HEK293T (cell line): ENCODE measurements around the gene TRIM17.

Experiments
- CTCF ChIA-PET: fragments of 350-600 bp; formaldehyde crosslinking; extraction: SDS; loops from one replicate; lab custom pipeline; 2021; ENCODE audit warnings: antibody characterized with exemption, inconsistent platforms; lab: Yijun Ruan, JAX
- POLR2A ChIA-PET: fragments of 350-600 bp; formaldehyde crosslinking; extraction: SDS; loops from one replicate; lab custom pipeline; 2020; ENCODE audit warnings: antibody characterized with exemption, inconsistent platforms; lab: Yijun Ruan, JAX
- DNase-seq: peaks from one replicate; pipeline ENCODE4 v3.0.0; 2012; ENCODE audit warnings: mixed read lengths; ENCODE audit errors: extremely low spot score
- ARNT ChIP-seq: fragments of 450-650 bp; IDR thresholded peaks from 2 replicates; pipeline ENCODE4 v1.6.1; 2017; ENCODE audit warnings: mild to moderate bottlenecking
- BHLHE40 ChIP-seq: fragments of 450-650 bp; IDR thresholded peaks from 2 replicates; pipeline ENCODE4 v1.6.1; 2016; ENCODE audit warnings: mild to moderate bottlenecking, moderate library complexity, borderline replicate concordance
- CTBP1 ChIP-seq: fragments of 450-650 bp; IDR thresholded peaks from 2 replicates; pipeline ENCODE4 v1.6.1; 2016; ENCODE audit warnings: borderline replicate concordance
- ELF4 ChIP-seq: fragments of 450-650 bp; IDR thresholded peaks from 2 replicates; pipeline ENCODE4 v1.6.1; 2017; ENCODE audit warnings: antibody characterized with exemption
- FOXA1 ChIP-seq: fragments of 450-650 bp; IDR thresholded peaks from 2 replicates; pipeline ENCODE4 v1.6.1; 2016; ENCODE audit warnings: mild to moderate bottlenecking
- FOXK2 ChIP-seq: fragments of 450-650 bp; IDR thresholded peaks from 2 replicates; pipeline ENCODE4 v1.6.1; 2016; ENCODE audit warnings: mild to moderate bottlenecking
- FOXM1 ChIP-seq: fragments of 450-650 bp; IDR thresholded peaks from 2 replicates; pipeline ENCODE4 v1.6.1; 2017; ENCODE audit warnings: mild to moderate bottlenecking, borderline replicate concordance
- HDGF ChIP-seq: fragments of 450-650 bp; IDR thresholded peaks from 2 replicates; pipeline ENCODE4 v1.6.1; 2017; ENCODE audit warnings: antibody characterized with exemption, borderline replicate concordance
- L3MBTL2 ChIP-seq: fragments of 450-650 bp; conservative IDR thresholded peaks from 2 replicates; pipeline ENCODE4 v1.6.1; 2016; ENCODE audit warnings: mild to moderate bottlenecking
- LEF1 ChIP-seq: fragments of 450-650 bp; IDR thresholded peaks from 2 replicates; pipeline ENCODE4 v1.6.1; 2017; ENCODE audit warnings: mild to moderate bottlenecking, borderline replicate concordance
- NFRKB ChIP-seq: fragments of 450-650 bp; IDR thresholded peaks from 2 replicates; pipeline ENCODE4 v1.6.1; 2016; ENCODE audit warnings: mild to moderate bottlenecking, moderate library complexity
- SP1 ChIP-seq: fragments of 450-650 bp; IDR thresholded peaks from 2 replicates; pipeline ENCODE4 v1.6.1; 2017
- SUZ12 ChIP-seq: fragments of 450-650 bp; IDR thresholded peaks from 2 replicates; pipeline ENCODE4 v1.6.1; 2016; ENCODE audit warnings: mild to moderate bottlenecking
- TARDBP ChIP-seq: fragments of 450-650 bp; IDR thresholded peaks from 2 replicates; pipeline ENCODE4 v1.6.1; 2016
- ZNF384 ChIP-seq: fragments of 450-650 bp; IDR thresholded peaks from 2 replicates; pipeline ENCODE4 v1.6.1; 2016
- TF ChIP-seq, protein P1 (sequence below): fragments of 450-650 bp; IDR thresholded peaks from 2 replicates; pipeline ENCODE4 v1.6.1; 2016

Gene TRIM17

GRCh38 chr1:228429698-228430097, 13.0 kb upstream of the TRIM17 start:
- ChIA-PET CTCF (no interaction called here), POLR2A (no interaction called here)
- no peak for TF ChIP-seq SUZ12
- no peak for TF ChIP-seq L3MBTL2
- no peak for TF ChIP-seq ZNF384
- no peak for TF ChIP-seq HDGF
- TF ChIP-seq LEF1: no peak
- TF ChIP-seq, protein P1, sequence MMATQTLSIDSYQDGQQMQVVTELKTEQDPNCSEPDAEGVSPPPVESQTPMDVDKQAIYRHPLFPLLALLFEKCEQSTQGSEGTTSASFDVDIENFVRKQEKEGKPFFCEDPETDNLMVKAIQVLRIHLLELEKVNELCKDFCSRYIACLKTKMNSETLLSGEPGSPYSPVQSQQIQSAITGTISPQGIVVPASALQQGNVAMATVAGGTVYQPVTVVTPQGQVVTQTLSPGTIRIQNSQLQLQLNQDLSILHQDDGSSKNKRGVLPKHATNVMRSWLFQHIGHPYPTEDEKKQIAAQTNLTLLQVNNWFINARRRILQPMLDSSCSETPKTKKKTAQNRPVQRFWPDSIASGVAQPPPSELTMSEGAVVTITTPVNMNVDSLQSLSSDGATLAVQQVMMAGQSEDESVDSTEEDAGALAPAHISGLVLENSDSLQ: no peak
- no peak for TF ChIP-seq CTBP1
- no peak for TF ChIP-seq BHLHE40
- no peak for TF ChIP-seq TARDBP
- no peak for TF ChIP-seq SP1
- no peak for TF ChIP-seq FOXK2
- TF ChIP-seq ELF4: no peak
- no peak for TF ChIP-seq NFRKB
- TF ChIP-seq FOXM1: no peak
- TF ChIP-seq FOXA1: no peak
- TF ChIP-seq ARNT: no peak
- DNase-seq: no peak

DNA sequence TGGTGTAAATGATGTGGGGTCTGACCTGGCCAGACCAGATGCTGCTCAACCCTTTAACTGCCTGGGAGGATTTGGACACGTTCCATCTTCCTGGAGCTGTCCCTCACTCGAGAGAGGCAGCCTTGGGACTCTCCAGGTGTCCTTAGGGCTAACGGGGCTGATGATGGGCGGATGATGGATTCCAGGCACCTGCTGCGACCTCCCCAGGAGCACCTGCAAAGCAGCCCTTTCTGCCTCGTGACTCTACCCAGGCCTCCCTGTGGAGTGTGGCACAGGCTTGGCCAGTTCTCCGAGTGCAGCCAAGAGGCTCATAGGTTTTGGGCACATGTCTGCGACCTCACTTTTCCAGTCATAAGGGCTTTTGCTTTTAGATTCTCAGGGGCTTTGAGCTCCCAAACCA, 12.3 kb upstream of the TRIM17 start:
- ChIA-PET CTCF (no interaction called here), POLR2A (no interaction called here)
- no peak for TF ChIP-seq NFRKB
- TF ChIP-seq, protein P1: no peak
- TF ChIP-seq ZNF384: no peak
- TF ChIP-seq CTBP1: no peak
- TF ChIP-seq ELF4: no peak
- no peak for TF ChIP-seq SP1
- no peak for TF ChIP-seq FOXA1
- DNase-seq: no peak

GRCh38 chr1:228428412-228428811, 11.8 kb upstream of the TRIM17 start:
- POLR2A ChIA-PET: no interaction called here
- CTCF ChIA-PET: no interaction called here
- no peak for TF ChIP-seq NFRKB
- no peak for TF ChIP-seq ELF4
- no peak for DNase-seq

DNA sequence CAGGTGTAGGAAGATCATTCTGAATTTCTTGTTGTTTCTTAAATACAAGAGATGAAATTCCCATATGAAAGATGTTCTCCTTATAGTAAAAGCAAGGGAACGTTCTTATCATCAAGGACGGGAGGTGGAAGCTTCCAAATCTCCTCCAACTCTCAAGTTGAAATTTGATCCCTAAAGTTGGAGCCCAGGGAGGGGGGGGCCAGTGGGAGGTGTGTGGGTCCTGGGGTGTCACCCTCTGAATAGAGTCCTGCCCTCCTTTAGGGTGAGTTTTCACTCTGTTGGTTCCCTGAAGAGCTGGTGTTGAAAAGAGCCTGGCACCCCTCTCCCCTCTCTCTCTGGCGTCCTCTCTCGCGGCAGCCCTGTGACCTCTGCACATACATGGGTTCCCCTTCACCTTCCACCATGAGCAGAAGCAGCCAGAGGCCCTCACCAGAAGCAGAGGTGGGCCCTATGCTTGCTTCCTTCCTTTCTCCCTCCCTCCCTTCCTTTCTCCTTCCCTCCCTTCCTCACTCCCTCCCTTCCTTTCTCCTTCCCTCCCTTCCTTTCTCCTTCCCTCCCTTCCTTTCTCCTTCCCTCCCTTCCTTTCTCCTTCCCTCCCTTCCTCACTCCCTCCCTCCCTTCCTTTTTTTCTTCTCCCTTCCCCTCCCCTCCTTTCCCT, 10.0 kb upstream of the TRIM17 start:
- no peak for DNase-seq
- CTCF ChIA-PET: interaction anchor here (0.6 kb wide), 1 partner anchor 520 kb away, joined by 4 read pairs; no protein-coding TSS in a partner anchor
- TF ChIP-seq BHLHE40 (no peak), ARNT (no peak), LEF1 (no peak), FOXA1 (no peak), ZNF384 (no peak), SUZ12 (no peak), FOXM1 (no peak), SP1 (no peak), ELF4 (no peak), NFRKB (no peak), FOXK2 (no peak), TARDBP (no peak), HDGF (no peak), L3MBTL2 (no peak), CTBP1 (no peak)
- TF ChIP-seq, protein P1: no peak
- POLR2A ChIA-PET: no interaction called here

DNA sequence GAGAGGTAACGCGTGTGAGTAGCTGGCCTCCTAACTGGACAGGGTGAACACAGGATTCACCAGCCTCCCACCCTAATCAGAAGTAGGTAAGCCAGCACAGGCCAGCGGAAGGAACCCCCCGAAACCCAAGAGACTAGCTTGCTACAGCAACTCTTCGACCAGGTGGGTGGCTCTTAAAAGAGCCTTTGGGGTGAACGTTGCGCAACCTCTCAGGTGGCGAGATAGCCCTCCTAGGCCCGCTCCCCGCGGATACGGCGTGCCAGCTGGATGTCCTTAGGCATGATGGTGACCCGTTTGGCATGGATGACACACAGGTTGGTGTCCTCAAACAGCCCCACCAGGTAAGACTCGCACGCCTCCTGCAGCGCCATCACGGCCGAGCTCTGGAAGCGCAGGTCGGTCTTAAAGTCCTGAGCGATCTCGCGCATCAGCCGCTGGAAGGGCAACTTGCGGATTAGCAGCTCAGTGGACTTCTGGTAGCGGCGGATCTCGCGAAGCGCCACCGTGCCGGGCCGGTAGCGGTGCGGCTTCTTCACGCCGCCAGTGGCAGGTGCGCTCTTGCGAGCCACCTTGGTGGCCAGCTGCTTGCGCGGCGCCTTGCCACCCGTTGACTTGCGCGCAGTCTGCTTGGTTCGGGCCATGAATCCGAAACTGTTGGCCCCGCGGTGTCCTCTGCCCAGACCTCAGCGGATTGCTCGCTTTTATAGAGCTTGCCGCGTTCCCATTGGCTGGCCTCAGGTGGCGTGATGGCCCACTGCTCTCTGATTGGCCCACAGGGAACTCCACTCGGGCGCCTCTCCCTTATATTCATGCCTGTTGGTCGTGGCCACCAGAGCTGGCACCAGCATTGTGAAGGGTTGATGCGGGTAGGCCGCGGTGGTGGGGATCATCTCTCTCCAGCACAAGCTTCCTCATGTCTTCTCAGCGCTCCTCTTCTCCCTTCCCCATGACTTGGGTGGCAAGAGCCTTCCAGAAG, 8.3 kb upstream of the TRIM17 start:
- CTCF ChIA-PET: interaction anchor here (1.0 kb wide), 1 partner anchor 32 kb away, joined by 3 read pairs; no protein-coding TSS in a partner anchor
- POLR2A ChIA-PET: interaction anchor here (0.9 to 1.0 kb wide), 3 partner anchors 8 to 32 kb away, joined by 3 read pairs; partner anchors contain the start of gene TRIM11
- TF ChIP-seq FOXM1: no peak
- DNase-seq: no peak

DNA sequence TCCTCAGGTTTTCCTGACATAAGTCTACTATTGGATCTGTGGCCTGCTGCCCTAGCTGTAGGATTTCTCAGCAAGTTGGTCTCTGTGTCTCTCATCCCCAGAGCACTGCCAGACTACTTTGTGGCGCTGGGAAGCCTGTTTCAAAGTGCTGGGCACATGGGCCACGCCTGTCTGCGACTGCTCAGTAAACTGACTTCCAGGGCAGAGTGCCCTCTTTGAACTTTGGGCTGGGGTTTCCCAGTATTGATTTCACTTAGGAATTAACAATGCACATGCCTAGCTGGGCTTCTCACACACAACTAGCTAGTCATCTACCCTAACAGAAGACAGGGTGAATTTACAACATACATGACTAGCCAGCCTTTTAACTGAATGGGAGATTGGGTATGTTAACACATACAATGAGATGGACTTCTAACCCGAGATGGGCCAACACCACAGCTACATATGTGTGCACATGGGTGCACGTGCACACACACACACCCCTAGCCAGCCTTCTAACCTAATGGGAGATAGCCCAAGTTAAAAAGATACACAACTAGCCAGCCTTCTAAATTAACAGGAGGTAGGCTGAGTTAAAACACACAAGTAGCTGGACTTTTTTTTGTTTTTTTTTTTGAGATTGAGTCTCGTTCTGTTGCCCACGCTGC, 6.9 kb upstream of the TRIM17 start:
- ChIA-PET CTCF (interaction anchor here (0.7 to 1.0 kb wide), 2 partner anchors 11 to 33 kb away, joined by 3 to 6 read pairs; no protein-coding TSS in a partner anchor), POLR2A (interaction anchor here (0.9 kb wide), 2 partner anchors 17 to 34 kb away, joined by 3 read pairs; partner anchors contain the start of gene TRIM11)
- TF ChIP-seq BHLHE40: no peak
- no peak for TF ChIP-seq ELF4
- TF ChIP-seq ARNT: no peak
- TF ChIP-seq, protein P1: no peak
- TF ChIP-seq FOXA1: no peak
- no peak for TF ChIP-seq FOXK2
- TF ChIP-seq SUZ12: no peak

More for the DNA sequence above, 6.9 kb upstream of the TRIM17 start:
- no peak for DNase-seq
